Lower leg skin (tissue), 4 donors: ENCODE measurements around the gene ARHGEF39. TPM values are rescaled to one million over a fixed set of nuclear protein-coding genes. Genes with fewer than 3 reads are reported as not detected.

ENCODE experiments used
- DNase-seq, 2 donors: peaks; one replicate each; pipeline ENCODE4 v3.0.0-alpha.2; 2019; ENCODE audit warnings: low spot score in 2 of 2
- H3K4me3 ChIP-seq: fragments of 200-600 bp; sonication (generic); 2 replicates; pipeline ENCODE4 v1.5.1; 2017; ENCODE audit warnings: mild to moderate bottlenecking, low read depth; ENCODE audit not compliant: poor library complexity, severe bottlenecking
- POLR2A ChIP-seq, 2 donors: fragments of 450-650 bp; IDR thresholded peaks; one replicate each; pipeline ENCODE4 v1.6.1; 2016 to 2017; ENCODE audit warnings: antibody characterized with exemption in 2 of 2, mild to moderate bottlenecking in 1 of 2, moderate library complexity in 1 of 2
- WGBS, 2 donors: methylation state at CpG; one replicate each; pipeline ENCODE4 v1.1.5; 2018; 5-methylcytosine and 5-hydroxymethylcytosine counted together
- intact Hi-C: fragments of 100-400 bp; cut with DNase I; formaldehyde crosslinking; loops from one replicate; pipeline ENCODE4 v1.15.0; 2023; ENCODE audit warnings: low total_unique reads
- total RNA-seq, 4 donors: library from RNA; depleted of rRNA; stranded (reverse); fragments of >200 nt; gene quantifications; one replicate each; pipeline ENCODE4 v1.1.0, GENCODE V29; 2016
- TF ChIP-seq, protein P1 (sequence below), 3 donors: fragments of 450-650 bp; IDR thresholded peaks; one replicate each; pipeline ENCODE4 v1.5.1; 2016; ENCODE audit warnings: antibody characterized with exemption in 3 of 3, mild to moderate bottlenecking in 3 of 3, moderate library complexity in 2 of 3

Gene ARHGEF39
- total RNA-seq, 4 donors from 2014 or later: 0.32 to 7.6 (median 0.86) TPM

DNA sequence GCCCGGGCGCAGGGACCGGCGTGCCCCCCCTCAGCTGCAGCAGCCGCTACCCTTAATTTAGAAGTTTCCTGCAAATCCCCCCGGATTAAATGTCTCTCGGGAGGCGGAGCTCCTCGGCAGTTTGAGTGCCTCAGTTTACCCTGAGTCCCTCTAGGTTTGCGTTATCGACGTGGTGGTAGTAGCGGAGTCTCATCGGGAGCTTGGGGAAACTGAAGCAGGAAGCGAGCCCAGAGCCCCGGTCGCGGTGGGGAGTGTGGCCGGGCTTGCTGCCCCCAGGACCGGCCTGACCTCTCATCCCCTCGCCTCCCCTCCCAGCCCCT, 25.3 kb upstream of the ARHGEF39 start:
- WGBS, 2 donors: 1% methylated on average over 20 of the region's 21 CpGs; no CpG with 5 or more reads in 1 of the 2 donors
- TF ChIP-seq, protein P1, sequence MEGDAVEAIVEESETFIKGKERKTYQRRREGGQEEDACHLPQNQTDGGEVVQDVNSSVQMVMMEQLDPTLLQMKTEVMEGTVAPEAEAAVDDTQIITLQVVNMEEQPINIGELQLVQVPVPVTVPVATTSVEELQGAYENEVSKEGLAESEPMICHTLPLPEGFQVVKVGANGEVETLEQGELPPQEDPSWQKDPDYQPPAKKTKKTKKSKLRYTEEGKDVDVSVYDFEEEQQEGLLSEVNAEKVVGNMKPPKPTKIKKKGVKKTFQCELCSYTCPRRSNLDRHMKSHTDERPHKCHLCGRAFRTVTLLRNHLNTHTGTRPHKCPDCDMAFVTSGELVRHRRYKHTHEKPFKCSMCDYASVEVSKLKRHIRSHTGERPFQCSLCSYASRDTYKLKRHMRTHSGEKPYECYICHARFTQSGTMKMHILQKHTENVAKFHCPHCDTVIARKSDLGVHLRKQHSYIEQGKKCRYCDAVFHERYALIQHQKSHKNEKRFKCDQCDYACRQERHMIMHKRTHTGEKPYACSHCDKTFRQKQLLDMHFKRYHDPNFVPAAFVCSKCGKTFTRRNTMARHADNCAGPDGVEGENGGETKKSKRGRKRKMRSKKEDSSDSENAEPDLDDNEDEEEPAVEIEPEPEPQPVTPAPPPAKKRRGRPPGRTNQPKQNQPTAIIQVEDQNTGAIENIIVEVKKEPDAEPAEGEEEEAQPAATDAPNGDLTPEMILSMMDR (IDR thresholded peaks at IDR 0.05): no peak
- no peak for TF ChIP-seq POLR2A (IDR thresholded peaks at IDR 0.05)
- H3K4me3 ChIP-seq: peak overlapping the region; percentile 83
- no peak for DNase-seq
- intact Hi-C loops: no loop called here

DNA sequence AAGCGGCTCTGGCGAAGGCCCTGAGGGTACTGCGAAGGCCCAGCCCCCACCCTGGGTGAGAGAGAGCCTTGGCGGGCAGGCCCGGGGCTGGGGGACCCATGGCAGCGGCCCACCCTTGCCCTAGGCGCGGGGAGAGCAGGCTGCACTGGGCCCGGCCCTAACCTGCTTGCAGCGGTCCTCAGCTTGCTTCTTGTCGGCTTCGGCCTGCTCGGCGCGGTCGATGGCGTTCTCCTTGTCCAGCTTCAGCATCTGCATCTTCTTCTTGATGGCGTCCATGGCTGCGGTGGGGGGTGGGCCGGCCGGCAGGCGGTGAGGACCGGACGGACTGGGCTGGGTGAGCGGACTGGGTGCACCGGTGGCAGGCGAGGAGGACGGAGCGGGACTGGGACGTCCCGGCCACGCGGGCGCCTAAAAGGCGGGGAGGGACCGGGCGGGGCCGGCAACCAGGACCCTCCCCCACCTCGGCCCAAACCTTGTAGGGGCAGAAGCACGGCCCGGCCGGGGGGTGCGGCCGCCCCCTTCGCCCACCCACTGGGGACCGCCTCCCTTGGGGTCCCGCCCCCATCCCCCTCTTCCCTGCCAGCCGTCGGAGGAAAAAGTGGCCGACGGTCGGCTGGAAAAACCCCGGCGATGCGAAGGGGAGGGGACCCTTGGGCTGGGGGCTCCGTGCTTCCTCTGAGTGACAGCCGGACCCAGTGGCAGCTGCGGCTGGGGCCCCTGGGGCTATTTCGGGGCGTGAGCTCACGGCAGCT, 24.7 kb upstream of the ARHGEF39 start, which contains the start of gene TPM2:
Gene TPM2, minus strand, starts transcription at position 384 of the 752 bp plus-strand sequence. Its CDS starts 108 bp downstream, at position 276.
- TF ChIP-seq POLR2A (IDR thresholded peaks at IDR 0.05): no peak
- TF ChIP-seq, protein P1 (IDR thresholded peaks at IDR 0.05): no peak
- WGBS, 2 donors: 24 to 39% methylated on average over 27 to 34 of the region's 61 CpGs
- intact Hi-C loops: no loop called here
- peak within 1 kb of the TSS; percentile 83 for H3K4me3 ChIP-seq
- DNase-seq: peak in 1 of 2 donors; percentile 88

DNA sequence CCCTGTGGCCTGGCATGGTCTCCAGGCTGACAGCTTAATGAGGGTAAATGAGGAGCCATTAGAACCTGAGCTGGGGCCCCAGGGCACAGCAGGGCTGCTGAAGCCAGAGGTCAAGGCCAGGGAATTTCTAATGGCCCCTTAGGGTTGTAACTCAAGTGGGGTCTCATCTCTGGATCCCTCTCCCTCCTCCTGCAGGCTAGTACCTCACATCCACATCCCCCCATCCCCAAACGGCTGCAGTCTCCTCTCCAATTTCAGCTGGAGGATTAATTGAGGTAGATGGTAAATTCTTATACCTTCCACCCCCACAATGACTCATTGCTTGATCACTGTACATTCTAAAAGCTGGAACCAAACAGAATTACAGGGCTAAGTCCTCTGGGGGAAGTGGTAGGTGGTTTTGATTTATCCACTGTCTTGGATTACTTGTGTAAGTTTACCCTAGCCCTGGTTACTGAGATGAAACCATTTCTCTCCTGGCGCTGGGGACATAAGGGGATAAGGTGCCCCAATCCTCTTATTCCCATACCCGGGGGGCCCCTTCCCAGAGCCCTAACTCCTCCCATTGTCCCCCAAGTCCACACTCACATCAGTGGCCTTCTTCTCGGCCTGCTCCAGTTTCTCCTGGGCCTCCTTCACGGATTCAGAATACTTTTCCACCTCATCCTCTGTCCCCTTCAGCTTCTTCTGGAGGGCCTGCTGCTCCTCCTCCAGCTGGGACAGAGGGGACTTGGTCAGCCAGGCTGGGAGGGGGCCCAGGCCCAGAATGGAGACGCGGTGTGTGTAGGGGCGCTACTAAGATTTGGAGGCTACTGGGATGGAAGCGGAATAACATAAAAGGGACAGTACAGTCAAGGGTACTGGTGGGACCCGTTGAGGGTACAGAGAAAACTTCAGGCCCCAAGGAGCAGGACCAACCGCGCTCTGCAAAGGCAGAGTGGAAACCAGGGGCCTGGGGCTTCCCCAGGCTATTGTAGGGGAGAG, 23.9 kb upstream of the ARHGEF39 start:
- TF ChIP-seq, protein P1 (IDR thresholded peaks at IDR 0.05): no peak
- TF ChIP-seq POLR2A (IDR thresholded peaks at IDR 0.05): no peak
- intact Hi-C loops: no loop called here
- WGBS, 2 donors: 62 to 72% methylated on average over 12 of the region's 12 CpGs
- peak overlapping the region; percentile 13 for H3K4me3 ChIP-seq
- no peak for DNase-seq

DNA sequence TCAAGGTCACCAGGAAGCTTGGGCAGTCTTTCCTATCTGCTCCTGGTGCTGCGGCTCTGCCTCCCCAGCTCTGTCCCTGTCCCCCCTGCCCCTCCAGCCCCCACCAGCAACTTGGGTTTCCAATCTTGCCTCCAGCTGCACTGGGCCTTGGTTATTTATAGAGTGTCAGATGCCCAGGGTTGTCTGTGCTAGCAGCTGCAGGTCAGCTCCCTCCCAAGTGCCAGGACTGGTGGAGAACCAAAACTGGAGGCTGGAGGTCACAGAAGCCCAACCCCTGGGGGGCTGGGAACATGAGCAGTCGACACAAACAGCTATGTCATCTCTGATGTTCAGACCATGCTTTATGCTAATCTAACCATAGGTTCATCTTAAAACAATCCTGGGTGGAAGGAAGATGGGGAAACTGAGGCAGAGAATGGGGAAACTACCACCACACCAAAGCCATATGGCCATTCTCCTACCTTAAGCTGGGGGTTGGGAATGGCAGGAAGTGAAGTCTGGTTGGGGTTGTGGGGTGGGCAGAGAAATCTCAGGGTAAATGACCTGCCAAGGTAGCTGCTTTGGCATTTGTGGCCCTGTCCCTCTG, 23.1 kb upstream of the ARHGEF39 start:
- DNase-seq: no peak

GRCh38 chr9:35687306-35687705, 22.3 kb upstream of the ARHGEF39 start:
- no peak overlapping the region for H3K4me3 ChIP-seq
- intact Hi-C loops: no loop called here
- WGBS, 2 donors: 69 to 83% methylated on average over 2 of the region's 2 CpGs
- TF ChIP-seq, protein P1 (IDR thresholded peaks at IDR 0.05): no peak
- no peak for DNase-seq

More for the DNA sequence above, 23.1 kb upstream of the ARHGEF39 start:
- H3K4me3 ChIP-seq: no peak overlapping the region
- TF ChIP-seq, protein P1 (IDR thresholded peaks at IDR 0.05): no peak
- TF ChIP-seq POLR2A (IDR thresholded peaks at IDR 0.05): no peak
- 77 to 80% methylated on average over 2 of the region's 2 CpGs for WGBS, 2 donors
- intact Hi-C loops: no loop called here
